Hematopoietic multipotent progenitor cell treated with erythropoietin and hydrocortisone succinate and interleukin-3 and kit ligand, for 8 days (in vitro differentiated cells): ENCODE measurements around the gene HDAC10.
A peak's percentile ranks its signal among the peaks of the same experiment; 100 is the strongest.

ENCODE experiments used
- DNase-seq: peaks from one replicate; pipeline ENCODE4 v3.0.0-alpha.2; 2015

Gene HDAC10

GRCh38 chr22:50253941-50254340 is 2.9 kb upstream of the HDAC10 start:
- DNase-seq, result no peak

DNA sequence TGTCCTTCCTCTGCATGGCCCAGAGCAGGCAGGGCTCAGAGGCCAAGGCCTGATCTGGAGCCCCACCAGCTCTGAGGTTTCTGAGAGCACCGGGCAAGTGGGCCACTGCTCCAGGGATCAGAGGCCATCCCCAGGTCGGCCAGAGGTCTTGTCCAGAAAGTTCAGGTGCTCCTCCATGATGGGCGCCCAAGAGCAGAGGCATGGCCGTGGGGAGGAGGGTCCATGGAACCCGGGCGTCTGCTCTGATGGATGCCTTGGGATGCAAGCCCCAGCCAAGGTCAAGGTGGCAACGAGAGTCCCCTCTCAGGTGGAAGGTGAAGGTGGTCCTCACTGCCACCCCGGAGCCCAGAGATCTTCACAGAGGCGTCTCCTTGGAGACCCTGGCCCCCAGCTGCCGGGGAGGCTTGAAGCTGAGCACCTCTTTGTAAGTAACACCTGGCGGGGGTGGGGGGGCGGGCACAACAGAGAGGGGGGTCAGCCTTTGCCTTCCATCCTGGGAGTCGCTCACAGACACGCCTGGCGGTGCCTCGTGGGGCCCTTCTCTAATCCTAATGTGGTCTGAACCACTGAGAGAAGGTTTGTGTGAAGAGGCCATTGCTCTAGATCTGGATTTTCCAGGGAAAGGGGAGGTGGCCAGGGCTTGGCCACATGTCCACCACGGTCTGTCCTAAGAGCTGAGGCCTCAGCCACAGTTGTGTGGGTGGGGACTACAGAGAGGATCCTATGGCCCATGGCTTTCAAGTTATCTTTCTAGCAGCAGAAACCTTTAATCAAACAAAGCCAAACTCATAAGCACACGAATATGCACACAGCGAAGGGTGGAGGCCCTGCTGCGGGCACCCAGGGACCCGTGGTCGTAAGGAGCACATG is 2.2 kb upstream of the HDAC10 start:
- peak; percentile 29 for DNase-seq

- DNase-seq, result peak; percentile 73
These were observed 1.3 kb upstream of the HDAC10 start for GRCh38 chr22:50252082-50253045.

DNA sequence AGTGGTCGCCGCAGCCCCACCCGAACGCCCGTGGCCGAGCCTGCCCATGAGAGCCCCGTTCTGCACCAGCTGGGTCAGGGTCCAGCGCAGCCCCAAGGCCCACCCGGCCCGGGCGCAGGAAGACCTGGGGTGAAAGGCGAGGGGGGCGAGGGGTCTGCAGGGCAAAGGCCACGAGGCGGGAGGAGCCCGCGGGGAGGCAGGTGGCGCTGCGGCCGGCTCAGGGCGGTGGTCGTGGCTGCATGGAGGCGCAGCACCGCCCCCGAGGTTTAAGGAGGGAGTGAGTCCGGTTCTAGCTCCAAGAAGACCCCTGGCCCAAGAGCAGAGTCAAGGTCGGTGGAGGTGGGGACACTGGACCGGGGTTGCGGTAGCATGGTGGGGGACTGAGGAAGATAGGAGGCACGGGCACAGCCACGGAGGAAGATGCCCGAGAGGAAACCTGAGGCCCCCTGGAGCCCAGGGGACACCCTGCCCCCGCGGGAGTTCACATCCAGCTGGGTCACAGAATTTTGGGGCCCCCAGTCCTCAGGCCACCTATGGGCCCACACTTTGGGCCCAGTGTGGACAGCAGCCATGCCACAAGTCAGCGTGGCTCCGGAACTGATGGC is 514 bp upstream of the HDAC10 start:
- DNase-seq, result no peak

DNA sequence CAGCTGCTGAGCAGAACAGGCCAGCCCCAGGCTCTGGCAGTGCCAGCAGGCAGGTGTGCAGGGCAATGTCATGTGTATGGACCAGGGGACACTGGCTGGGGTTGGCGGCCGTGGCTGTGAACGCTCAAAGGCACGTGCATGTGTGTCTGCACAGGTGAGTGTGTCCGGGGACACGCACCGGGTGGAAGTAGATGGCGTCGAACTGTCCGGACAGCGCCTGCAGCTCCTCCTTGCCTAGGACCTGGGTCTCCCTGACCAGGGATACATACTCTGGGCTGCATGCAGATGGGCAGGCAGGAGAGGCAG is 863 bp downstream of the HDAC10 start:
- DNase-seq, result no peak

GRCh38 chr22:50249341-50250248 is 1.5 kb downstream of the HDAC10 start:
- DNase-seq, result no peak

DNA sequence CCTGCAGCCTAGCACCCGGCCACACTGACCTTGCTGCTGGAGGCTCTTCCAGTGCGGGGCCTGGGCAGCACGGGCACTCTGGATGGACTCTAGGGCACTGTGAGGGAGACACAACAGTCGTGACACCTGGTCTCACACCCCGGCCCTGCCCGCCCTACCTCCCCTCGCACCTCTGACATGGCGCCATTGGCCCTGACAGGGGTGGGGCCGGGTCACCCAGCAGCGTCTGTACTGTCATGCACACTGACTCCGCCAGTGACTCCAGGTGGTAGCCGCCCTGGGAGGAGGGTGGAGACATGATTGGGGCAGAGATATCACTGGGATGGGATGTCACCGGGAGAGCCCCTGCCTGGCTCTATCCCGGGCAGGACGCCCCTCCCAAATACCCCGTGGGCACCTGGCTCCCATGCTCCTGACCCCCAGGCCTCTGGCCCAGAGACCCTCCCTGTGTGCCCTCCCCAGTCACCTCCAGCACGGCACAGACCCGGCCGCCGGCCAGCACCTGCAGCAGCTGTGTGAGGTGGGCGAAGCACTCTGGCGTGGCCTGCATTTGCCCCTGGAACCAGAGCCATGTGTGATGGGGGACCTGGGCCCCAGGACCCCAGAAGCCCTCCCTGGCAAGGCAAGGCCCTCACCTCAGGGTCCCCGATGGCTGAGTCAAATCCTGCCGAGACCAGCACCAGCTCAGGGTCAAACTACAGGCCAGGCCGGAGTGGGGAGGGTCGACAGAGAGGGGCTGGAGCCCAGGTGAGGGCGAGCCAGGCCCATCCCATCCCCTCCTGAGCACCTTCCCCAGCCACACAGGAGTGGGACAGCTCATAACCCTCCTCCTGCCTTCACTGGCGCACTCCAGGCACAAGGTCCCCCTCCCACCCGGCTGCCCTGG is 2.6 kb downstream of the HDAC10 start:
- no peak for DNase-seq

- peak; percentile 43 for DNase-seq
These were observed 3.3 kb downstream of the HDAC10 start for GRCh38 chr22:50247748-50248147.

DNA sequence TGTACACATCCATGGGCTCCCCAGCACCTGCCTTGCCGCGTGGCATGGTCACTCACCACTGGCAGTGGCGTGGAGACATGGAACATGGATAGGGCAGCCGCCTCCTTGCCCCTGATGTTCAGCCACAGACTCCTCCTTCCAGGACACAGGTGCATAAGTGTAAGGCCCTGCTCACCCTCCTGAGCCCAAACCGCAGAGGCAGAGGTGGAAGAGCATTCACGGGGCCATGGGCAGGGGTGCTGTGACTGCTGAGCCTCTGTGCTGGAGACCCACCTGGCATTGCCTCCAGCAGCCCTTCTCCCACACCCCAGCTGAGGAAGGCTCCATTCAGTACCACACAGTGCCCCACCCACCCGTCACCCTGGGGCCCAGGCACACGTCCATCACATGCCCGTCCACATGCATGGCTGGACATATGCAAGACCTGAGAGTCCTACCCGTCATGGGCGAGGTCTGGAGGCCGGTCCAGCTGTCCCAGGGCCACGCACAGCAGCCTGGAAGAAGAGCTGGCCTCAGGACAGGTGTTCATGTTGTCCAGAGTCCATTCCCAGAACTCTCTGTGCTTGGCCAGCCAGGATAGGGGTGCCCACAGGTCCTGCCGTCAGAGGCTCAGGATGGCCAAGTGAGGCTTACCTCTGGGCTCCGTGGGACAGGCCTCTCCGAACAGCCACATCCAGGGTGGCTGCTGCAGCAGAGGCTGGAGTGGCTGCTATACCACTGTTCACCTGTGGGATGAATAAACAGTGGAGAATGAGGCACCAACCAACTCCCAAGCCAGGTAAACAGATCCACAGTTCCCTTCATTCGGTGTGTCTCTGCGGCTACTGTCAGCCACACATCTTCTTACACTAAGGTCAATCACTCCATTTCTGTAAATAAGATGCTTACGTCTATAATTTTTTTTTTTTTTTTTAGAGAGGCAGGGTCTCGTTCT is 4.6 kb downstream of the HDAC10 start:
- DNase-seq, result no peak

- DNase-seq, result no peak
These were observed 5.6 kb downstream of the HDAC10 start for GRCh38 chr22:50245214-50246072.

- peak; percentile 93 for DNase-seq
These were observed 6.4 kb downstream of the HDAC10 start, which contains the start of gene TUBGCP6 for GRCh38 chr22:50244420-50245213. Gene TUBGCP6, minus strand, starts transcription at chr22:50245023. Its CDS starts 564 bp downstream, at chr22:50244459.

DNA sequence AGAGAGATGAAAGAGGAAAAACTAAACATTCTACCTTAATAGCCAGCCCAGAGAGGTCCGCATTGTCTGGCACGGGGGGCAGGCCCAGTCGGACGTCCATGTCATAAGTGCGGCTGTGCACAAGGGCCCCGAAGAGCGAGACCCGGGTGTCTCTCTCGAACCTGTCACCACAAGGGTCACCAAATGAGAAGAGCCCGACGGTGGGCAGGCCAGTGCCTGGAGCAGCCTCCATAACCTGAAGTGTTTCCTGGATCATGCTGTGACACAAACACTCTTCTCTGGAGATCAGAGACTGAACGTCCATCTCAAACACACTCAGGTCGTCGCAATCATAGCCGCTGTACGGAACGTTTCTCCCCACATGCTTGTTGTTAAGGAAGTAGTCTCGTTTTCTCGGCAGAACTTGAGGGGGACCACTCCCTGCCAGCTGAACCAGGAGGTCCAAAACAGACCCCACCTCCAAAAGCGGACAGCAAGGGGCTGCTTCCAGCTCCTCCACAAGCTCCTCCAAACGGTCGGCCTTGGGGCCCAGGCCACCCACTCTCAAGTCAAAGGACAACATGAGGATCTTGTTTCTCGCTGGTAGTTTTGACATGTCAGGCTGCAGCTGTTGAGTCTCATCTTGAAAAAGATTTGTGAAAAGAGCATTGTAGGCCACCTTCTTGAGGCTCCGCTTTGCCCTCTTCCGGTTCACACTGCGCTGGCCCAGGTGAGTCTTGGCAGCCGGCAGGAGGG is 7.2 kb downstream of the HDAC10 start:
- no peak for DNase-seq

- no peak for DNase-seq
These were observed 8.6 kb downstream of the HDAC10 start for GRCh38 chr22:50242406-50242949.

DNA sequence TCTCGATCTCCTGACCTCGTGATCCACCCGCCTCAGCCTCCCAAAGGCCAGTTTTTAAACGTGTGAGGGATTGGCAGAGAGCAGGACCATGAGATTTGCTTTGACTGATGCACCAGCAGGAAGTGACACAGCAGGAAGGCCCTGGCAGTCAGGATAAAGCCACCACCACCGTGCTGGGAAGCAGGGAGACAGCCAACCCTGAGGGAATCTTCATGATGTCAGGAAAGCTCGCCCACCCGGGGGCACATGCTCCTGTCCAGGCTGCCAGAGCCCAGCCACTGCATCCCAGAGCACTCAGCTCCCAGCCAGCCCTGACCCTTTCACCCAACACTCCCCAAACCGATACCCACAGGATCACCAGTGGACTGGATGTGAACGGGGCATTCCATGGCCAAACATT is 12.3 kb downstream of the HDAC10 start:
- no peak for DNase-seq

GRCh38 chr22:50236731-50237409 is 14.2 kb downstream of the HDAC10 start:
- DNase-seq, result peak; percentile 36

DNA sequence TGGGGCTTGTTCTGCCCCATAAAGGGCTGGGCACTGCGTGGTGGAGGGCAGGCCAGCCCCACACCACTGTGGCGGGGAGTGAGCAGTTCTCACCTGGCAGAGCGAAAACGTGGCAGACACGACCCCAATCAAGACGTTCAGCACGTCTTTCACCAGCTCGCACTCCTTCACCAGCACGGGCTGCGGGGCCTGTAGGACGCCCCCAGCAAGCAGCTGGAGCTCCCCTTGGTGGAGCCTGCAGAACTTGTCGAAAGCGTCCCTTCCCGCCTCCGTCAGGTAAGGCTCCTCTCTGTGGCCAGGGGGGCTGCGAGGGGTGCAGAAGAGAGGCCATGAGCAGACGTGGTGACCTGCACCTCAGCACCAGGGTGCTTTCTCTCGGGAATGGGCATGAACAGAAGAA is 17.8 kb downstream of the HDAC10 start:
- no peak for DNase-seq
